ENCODE results near the gene RDH14.

DNA sequence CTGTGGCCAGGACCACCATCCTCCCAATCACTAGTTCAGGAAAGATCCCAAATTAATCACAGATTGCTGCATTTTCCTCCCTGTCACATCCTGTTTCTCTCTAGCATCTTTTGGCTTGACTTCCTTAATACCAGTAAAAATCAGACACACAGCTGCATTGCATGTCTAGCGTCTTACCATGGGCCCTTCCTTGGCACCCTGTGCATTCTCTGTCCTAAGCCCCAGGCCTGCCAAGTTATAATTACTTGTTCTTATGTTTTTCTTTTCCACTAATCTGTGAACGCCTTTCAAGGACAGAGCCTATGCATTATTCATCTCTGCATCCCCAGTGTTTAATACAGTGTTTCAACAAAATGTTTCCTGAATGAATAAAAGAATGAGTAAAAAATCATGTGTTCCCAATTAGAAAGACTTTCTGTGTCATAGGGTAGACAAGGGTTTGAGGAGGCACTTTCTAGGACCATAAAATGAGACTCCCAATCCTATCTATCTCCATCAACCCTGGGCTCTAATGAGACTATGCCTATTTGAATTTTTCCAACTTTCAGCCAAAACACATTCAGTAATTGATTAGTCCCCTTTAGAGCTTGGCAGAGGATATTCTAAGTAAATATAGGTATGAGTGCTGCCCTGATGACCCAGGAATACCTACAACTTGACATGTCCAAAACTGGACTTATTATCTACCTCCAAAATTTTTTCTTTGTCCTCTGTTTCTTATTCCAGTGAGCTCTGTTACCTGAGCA is 39.2 kb upstream of the RDH14 start:
- TF ChIP-seq E2F6 (IDR thresholded peaks at IDR 0.05; ENCODE audit: borderline replicate concordance, low read depth): no peak
- no peak for TF ChIP-seq RAD21 (conservative IDR thresholded peaks at IDR 0.05 in 1 of 2, IDR thresholded peaks at IDR 0.05 in 1 of 2)
- no peak for TF ChIP-seq CTCF (IDR thresholded peaks at IDR 0.05)
- TF ChIP-seq USF2 (IDR thresholded peaks at IDR 0.05): no peak
- TF ChIP-seq, protein P1, sequence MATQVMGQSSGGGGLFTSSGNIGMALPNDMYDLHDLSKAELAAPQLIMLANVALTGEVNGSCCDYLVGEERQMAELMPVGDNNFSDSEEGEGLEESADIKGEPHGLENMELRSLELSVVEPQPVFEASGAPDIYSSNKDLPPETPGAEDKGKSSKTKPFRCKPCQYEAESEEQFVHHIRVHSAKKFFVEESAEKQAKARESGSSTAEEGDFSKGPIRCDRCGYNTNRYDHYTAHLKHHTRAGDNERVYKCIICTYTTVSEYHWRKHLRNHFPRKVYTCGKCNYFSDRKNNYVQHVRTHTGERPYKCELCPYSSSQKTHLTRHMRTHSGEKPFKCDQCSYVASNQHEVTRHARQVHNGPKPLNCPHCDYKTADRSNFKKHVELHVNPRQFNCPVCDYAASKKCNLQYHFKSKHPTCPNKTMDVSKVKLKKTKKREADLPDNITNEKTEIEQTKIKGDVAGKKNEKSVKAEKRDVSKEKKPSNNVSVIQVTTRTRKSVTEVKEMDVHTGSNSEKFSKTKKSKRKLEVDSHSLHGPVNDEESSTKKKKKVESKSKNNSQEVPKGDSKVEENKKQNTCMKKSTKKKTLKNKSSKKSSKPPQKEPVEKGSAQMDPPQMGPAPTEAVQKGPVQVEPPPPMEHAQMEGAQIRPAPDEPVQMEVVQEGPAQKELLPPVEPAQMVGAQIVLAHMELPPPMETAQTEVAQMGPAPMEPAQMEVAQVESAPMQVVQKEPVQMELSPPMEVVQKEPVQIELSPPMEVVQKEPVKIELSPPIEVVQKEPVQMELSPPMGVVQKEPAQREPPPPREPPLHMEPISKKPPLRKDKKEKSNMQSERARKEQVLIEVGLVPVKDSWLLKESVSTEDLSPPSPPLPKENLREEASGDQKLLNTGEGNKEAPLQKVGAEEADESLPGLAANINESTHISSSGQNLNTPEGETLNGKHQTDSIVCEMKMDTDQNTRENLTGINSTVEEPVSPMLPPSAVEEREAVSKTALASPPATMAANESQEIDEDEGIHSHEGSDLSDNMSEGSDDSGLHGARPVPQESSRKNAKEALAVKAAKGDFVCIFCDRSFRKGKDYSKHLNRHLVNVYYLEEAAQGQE (IDR thresholded peaks at IDR 0.05): no peak
- no peak for TF ChIP-seq SREBF2 (IDR thresholded peaks at IDR 0.05)
- TF ChIP-seq JUNB (IDR thresholded peaks at IDR 0.05): no peak
- no peak for TF ChIP-seq SMC3 (IDR thresholded peaks at IDR 0.05)
- no peak for TF ChIP-seq NR3C1 (IDR thresholded peaks at IDR 0.05)
- no peak for TF ChIP-seq CHD4 (IDR thresholded peaks at IDR 0.05; ENCODE audit: borderline replicate concordance)
- no peak for TF ChIP-seq EP300 (IDR thresholded peaks at IDR 0.05)
- no peak for TF ChIP-seq RCOR1 (IDR thresholded peaks at IDR 0.05; ENCODE audit: low read depth, low read length)
- TF ChIP-seq POLR2A (IDR thresholded peaks at IDR 0.05; ENCODE audit: low read length): no peak
- no peak for TF ChIP-seq HOXA7 (CRISPR knock-in tag; IDR thresholded peaks at IDR 0.05)

Measured in A549 (cell line).